K562 (cell line): ENCODE measurements around the gene TMEM86B. TPM values are rescaled to one million over a fixed set of nuclear protein-coding genes. Genes with fewer than 3 reads are reported as not detected.

Experiments used
- FOXK1 ChIP-seq: sonication (generic); formaldehyde crosslinking; IDR thresholded peaks from 2 replicates; pipeline ENCODE4 v1.8.0; 2022; ENCODE audit warnings: missing genetic modification reagents, mild to moderate bottlenecking, borderline replicate concordance
- NFATC3 ChIP-seq: fragments of 450-650 bp; IDR thresholded peaks from 2 replicates; pipeline ENCODE4 v1.6.1; 2017; ENCODE audit warnings: mild to moderate bottlenecking
- NR4A1 ChIP-seq, 2 experiments: fragments of 250-450 bp in 1 of 2; fragments of 450-650 bp in 1 of 2; sonication (Bioruptor Pico) in 1 of 2; IDR thresholded peaks; 2 replicates each; pipeline versions ENCODE4 v1.4.0 to v1.6.1; 2016 to 2020; ENCODE audit warnings: mild to moderate bottlenecking in 2 of 2, missing compliant biosample characterization in 1 of 2, missing genetic modification characterization in 1 of 2, moderate library complexity in 1 of 2
- PTRF ChIP-seq: fragments of 450-650 bp; IDR thresholded peaks from 2 replicates; pipeline ENCODE4 v1.6.1; 2016; ENCODE audit warnings: mild to moderate bottlenecking, missing genetic modification characterization, missing compliant biosample characterization
- REST ChIP-seq, 2 experiments: fragments of 450-650 bp; formaldehyde crosslinking in 1 of 2; IDR thresholded peaks; 2 replicates each; pipeline versions ENCODE4 v1.4.0 to v1.6.1; 2014 to 2020; ENCODE audit warnings: mild to moderate bottlenecking in 2 of 2, borderline replicate concordance in 1 of 2, low read depth in 1 of 2
- RNF2 ChIP-seq: sonication (generic); IDR thresholded peaks from 2 replicates; pipeline ENCODE4 v1.6.1; 2016
- SMAD1 ChIP-seq: fragments of 150-350 bp; IDR thresholded peaks from 2 replicates; pipeline ENCODE4 v1.6.1; 2014; ENCODE audit warnings: low read length, low read depth; ENCODE audit not compliant: partially characterized antibody
- ZBTB49 ChIP-seq: sonication (generic); formaldehyde crosslinking; IDR thresholded peaks from 2 replicates; pipeline ENCODE4 v1.8.0; 2022; ENCODE audit warnings: missing genetic modification reagents, mild to moderate bottlenecking, borderline replicate concordance
- ZNF507 ChIP-seq: conservative IDR thresholded peaks from 2 replicates; pipeline ENCODE4 v1.6.1; 2017; ENCODE audit warnings: missing genetic modification characterization, missing compliant biosample characterization
- ZNF592 ChIP-seq: fragments of 450-650 bp; IDR thresholded peaks from 2 replicates; pipeline ENCODE4 v1.6.1; 2017; ENCODE audit warnings: antibody characterized with exemption, mild to moderate bottlenecking
- polyA plus RNA-seq, 8 experiments: library from polyadenylated mRNA; depleted of rRNA in 4 of 8; stranded (reverse) in 5 of 8; unstranded in 3 of 8; fragments of >200 nt; fragmentation: Nextera tagmentation in 2 of 8; fragmentation: Illumina TruSeq in 1 of 8; extraction: Ambion mirVana in 2 of 8; extraction: Trizol in 1 of 8; gene quantifications; 2 replicates each; pipeline versions ENCODE4 v1.2.1 to v1.2.3, GENCODE V29; 2011 to 2014; ENCODE audit warnings: inconsistent platforms in 1 of 8, missing spikeins in 1 of 8
- total RNA-seq, 7 experiments: library from RNA; depleted of rRNA in 6 of 7; stranded (reverse); fragments of >200 nt in 6 of 7; fragmentation: Illumina TruSeq in 2 of 7; extraction: Trizol in 2 of 7; gene quantifications; 2 replicates each; pipeline versions ENCODE4 v1.2.1 to v1.2.3, GENCODE V29; 2011 to 2021; ENCODE audit warnings: low replicate concordance in 1 of 7

TMEM86B gene
- total and polyA plus RNA-seq, 9 of the 15 experiments (the other 6 are each of a cell fraction or from before 2014, with no cell fraction given) = 0.28 to 7.9 (median 2.1) TPM

GRCh38 chr19:55270172-55270942, 41.8 kb upstream of the TMEM86B start (continued):
- no peak for TF ChIP-seq ZBTB49 (CRISPR knock-in tag)
- peak; percentile 75; the same call in 1 of the 2 replicates for TF ChIP-seq ZNF592
- no peak for TF ChIP-seq ZNF507 (tag)
- TF ChIP-seq FOXK1 (CRISPR knock-in tag) = 0 out of 2 replicates have a peak, but pooled peaks have one; percentile 20
- TF ChIP-seq SMAD1 = peak; percentile 24
- TF ChIP-seq NFATC3 = no peak
- TF ChIP-seq RNF2 = peak; percentile 82; the same call in 1 of the 2 replicates
- peak; percentile 17; the same call in 1 of the 2 replicates for TF ChIP-seq REST (IDR thresholded peaks at IDR 0.05; ENCODE audit: borderline replicate concordance)
- TF ChIP-seq REST (CRISPR knock-in tag; IDR thresholded peaks at IDR 0.05; ENCODE audit: low read depth) = peak; percentile 58; the same call in 1 of the 2 replicates
- TF ChIP-seq NR4A1 (CRISPR knock-in tag; IDR thresholded peaks at IDR 0.05) = no peak
- no peak for TF ChIP-seq NR4A1 (tag; IDR thresholded peaks at IDR 0.05)
- TF ChIP-seq PTRF (tag) = no peak
